ENCODE results near the gene KRT23.

Gene KRT23

DNA sequence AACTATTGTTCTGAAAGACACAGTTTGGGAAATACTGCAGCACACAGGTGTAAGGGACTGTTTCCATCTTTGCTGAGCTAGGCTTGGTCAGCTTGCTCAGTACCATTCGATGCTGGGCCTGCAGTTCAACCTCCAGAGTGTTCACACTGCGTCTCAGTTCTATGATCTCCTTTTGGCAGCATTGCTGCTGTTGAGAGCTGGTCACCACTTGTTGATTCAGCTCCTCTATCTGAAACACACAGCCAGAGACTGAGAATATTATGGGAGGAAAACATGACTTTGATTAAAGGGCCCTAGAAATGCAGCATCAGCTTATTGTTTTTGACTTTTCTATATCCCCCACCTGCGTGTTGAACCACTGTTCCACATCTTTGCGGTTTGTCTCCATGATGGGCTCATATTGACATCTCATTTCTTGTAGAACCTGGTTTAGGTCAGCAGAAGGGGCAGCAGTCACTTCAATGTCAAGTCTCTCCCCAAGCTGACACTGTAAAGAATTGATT lies 24.7 kb upstream of the KRT23 start:
- TF ChIP-seq, protein P1, sequence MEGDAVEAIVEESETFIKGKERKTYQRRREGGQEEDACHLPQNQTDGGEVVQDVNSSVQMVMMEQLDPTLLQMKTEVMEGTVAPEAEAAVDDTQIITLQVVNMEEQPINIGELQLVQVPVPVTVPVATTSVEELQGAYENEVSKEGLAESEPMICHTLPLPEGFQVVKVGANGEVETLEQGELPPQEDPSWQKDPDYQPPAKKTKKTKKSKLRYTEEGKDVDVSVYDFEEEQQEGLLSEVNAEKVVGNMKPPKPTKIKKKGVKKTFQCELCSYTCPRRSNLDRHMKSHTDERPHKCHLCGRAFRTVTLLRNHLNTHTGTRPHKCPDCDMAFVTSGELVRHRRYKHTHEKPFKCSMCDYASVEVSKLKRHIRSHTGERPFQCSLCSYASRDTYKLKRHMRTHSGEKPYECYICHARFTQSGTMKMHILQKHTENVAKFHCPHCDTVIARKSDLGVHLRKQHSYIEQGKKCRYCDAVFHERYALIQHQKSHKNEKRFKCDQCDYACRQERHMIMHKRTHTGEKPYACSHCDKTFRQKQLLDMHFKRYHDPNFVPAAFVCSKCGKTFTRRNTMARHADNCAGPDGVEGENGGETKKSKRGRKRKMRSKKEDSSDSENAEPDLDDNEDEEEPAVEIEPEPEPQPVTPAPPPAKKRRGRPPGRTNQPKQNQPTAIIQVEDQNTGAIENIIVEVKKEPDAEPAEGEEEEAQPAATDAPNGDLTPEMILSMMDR (IDR thresholded peaks at IDR 0.05; ENCODE audit: control insufficient read depth, insufficient read depth, low read depth, low read length, missing control alignments), result no peak
- H3K4me3 ChIP-seq (ENCODE audit: control insufficient read depth, low read depth, low read length), result no peak overlapping the region
- DNase-seq (ENCODE audit: low read depth), result no peak

DNA sequence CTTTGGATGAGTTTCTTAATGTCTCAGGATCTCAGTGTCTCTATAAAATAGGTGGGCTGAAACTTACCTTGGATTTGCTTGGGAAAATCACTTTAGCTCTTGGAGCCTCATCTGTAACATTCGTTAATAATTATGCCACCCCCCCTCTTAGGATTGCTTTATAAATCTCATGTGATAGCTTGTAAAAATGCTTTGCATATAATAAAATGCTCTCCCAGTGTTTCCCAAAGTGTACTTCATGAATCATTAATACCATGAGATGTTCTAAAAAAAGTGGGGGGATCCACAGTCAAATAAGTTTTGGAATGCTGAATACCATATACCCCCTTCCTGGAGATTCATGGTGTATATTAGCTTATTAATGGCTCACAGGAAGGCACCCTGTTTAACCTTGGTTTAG lies 24.1 kb upstream of the KRT23 start:
- peak; percentile 39 for DNase-seq (ENCODE audit: low read depth)
- TF ChIP-seq, protein P1 (IDR thresholded peaks at IDR 0.05; ENCODE audit: control insufficient read depth, insufficient read depth, low read depth, low read length, missing control alignments), result no peak
- H3K4me3 ChIP-seq (ENCODE audit: control insufficient read depth, low read depth, low read length), result no peak overlapping the region

DNA sequence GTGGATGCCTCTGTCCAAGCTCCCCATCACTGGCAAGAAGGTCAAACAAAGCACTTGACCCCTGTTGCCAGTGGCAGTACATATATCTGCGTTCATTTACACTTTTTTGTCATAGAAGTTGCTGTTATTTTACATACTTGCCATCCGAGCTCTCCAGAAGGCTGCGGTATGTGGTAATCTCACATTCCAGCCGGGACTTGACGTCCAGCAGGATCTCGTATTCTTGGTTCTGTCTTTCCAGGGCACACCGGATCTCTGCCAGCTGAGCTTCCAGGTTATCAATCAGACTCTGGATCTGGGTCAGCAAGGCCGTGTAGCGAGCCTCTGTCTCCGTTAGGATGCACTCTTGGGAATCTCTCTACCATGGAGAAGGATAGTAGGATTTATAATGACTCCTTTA lies 22.7 kb upstream of the KRT23 start:
- no peak for DNase-seq (ENCODE audit: low read depth)
- no peak overlapping the region for H3K4me3 ChIP-seq (ENCODE audit: control insufficient read depth, low read depth, low read length)
- TF ChIP-seq, protein P1 (IDR thresholded peaks at IDR 0.05; ENCODE audit: control insufficient read depth, insufficient read depth, low read depth, low read length, missing control alignments), result no peak

DNA sequence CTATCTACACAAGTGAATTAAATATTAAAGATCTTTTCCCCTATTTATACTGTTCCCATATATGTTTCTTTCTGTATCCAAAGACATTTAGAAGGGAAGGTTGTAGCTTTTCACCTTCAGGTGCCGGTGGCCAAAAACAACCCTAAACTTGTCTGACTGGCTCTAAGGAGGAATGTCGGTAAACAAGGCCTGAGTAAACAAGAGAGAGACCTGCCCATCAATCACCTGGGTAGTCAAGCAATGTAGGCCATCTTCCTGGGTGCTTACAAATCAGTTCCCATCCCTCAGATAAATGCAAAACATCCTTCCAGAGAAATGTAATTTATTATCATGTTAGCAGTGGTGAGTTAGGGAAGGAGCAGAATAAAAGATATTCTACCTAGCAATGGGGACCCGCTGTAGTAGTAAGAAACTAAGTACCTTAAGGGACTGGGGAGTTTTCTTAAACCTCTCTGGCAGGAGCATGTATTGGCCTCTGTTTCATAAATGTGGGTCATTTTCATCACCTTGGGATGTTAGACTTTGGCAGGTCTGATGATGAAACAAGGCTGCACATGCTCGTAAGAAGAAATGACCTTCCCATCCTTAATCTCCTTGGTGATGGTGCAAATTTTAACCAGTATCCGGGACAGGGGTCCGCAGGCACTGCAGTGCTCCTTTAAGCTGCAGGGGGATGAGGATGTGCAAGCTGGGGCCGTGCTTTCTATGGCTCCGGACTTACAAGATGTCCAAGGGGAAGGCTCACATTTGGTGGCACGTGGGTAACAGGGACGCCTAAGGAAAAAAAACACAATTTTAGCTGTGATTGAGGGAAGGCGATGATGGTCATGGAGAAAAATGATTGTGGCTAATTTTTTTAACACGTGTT lies 20.9 kb upstream of the KRT23 start:
- no peak overlapping the region for H3K4me3 ChIP-seq (ENCODE audit: control insufficient read depth, low read depth, low read length)
- no peak for DNase-seq (ENCODE audit: low read depth)

DNA sequence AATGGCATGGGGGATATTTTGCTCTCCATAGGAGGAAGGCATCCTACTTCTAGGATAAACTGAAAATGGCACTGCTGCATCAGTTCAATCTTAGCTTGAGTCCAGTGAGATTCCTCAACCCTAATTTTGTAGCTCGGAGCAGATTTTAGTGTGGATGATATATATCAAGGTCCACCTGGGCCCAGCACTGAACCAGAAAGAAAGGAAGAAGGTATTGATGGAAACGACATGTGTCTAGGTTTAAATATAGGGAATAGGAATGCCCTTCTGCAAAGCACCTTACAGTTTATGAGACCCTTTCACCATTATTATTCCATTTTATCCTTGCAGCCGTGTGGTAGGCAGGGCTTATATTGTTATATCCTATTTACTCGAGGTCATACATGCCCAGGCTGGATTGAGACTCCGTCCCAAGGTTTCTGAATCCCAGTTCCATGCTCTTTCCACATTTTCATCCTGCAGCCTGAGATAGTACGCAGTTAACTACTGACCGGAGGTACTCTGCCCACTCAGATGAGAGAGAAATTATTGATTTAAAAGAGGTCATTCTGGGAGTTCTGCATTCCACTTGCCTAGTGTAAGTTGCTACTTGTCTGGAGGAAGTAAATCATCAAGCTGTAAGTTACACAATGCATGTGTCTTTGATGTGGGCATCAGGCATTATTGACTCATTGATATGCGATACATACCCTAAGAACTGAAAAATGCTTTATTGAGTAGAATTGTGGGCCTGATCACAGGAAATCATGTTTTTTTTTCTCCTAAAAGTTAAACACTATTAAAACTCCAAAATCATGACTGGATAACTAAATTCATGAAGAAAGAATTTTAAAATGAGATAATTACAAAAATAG lies 19.2 kb upstream of the KRT23 start:
- TF ChIP-seq, protein P1 (IDR thresholded peaks at IDR 0.05; ENCODE audit: control insufficient read depth, insufficient read depth, low read depth, low read length, missing control alignments), result no peak
- H3K4me3 ChIP-seq (ENCODE audit: control insufficient read depth, low read depth, low read length), result no peak overlapping the region
- DNase-seq (ENCODE audit: low read depth), result peak; percentile 99

More for the DNA sequence above, 20.9 kb upstream of the KRT23 start:
- TF ChIP-seq, protein P1 (IDR thresholded peaks at IDR 0.05; ENCODE audit: control insufficient read depth, insufficient read depth, low read depth, low read length, missing control alignments), result no peak

DNA sequence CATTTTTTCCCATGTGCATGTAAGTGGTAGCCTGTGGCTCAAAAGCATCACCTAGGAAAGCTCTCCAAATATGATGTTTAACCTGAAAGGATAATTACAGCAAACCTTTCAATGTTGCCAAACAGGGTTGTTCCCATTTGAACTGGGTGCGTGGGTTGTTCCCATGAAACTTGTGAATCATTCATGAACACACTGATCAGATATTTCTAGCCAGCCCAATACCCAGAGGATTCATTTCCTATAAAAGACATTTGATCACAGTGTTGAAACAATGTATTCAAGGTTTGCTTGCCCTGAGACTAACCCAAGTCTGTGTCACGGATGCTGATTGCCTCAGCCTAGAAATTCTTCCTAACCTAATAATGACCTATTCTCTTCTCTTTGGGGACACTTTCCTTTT lies 16.4 kb upstream of the KRT23 start:
- H3K4me3 ChIP-seq (ENCODE audit: control insufficient read depth, low read depth, low read length), result no peak overlapping the region
- peak; percentile 95 for DNase-seq (ENCODE audit: low read depth)
- TF ChIP-seq, protein P1 (IDR thresholded peaks at IDR 0.05; ENCODE audit: control insufficient read depth, insufficient read depth, low read depth, low read length, missing control alignments), result no peak

Data from AG09309 (cell line).